ENCODE data around the gene PIM1. TPM values are rescaled to one million over a fixed set of nuclear protein-coding genes. Genes with fewer than 3 reads are reported as not detected.

The PIM1 gene
- total RNA-seq, 1 experiment from 2014 or later: 8.9 TPM

DNA sequence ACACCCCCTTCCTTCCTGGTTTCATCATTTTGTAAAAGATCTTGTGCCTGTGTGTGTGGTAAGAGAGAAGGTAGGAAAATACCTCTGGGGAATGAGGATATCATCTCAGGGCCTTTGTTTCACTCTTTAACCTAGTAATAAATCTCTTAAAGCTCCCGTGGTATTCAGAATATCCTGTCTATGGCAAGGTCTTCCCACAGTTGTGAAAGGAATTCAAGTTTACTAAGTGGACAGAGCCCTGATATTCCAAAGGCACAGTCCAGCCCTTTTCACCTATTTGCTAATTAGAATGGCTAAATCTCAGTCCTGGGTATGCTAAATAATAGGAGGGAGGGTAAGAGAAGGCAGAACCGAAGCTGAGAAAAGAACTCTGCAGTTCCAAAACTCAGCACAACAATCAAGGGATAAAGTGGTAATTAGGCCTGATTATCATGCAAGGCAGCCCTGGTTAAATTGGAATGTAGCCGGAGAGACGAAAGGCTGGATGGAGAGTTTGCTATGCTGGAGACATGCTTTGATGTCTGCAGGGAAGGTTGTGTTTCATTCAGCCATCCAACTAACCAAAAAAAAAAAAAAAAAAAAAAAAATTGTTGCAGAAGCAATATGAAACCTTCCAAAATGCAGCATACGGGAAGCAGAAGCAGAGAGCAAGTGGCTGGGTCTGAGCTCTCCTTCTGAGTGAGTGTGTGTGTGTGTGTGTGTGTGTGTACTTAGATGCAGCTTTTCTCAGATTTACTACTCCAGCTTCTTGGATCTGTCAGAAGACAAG, 28.5 kb upstream of the PIM1 start:
- Histone ChIP-seq H3K36me3 (ENCODE audit: insufficient read depth, low read length, poor library complexity, severe bottlenecking) (no peaks in the 10 kb centered on the region), H3K9me3 (ENCODE audit: low read depth, low read length, poor library complexity, severe bottlenecking) (no peaks in the 10 kb centered on the region), H3K27ac (ENCODE audit: low read depth, low read length, poor library complexity, severe bottlenecking) (peak overlapping the region; percentile 63), H3K4me1 (ENCODE audit: insufficient read depth, low read length, poor library complexity, severe bottlenecking) (peaks cover 39% of the 10 kb centered on the region), H3K4me3 (ENCODE audit: low read depth, low read length, poor library complexity, severe bottlenecking) (no peak overlapping the region), H3K27me3 (replicated peaks; ENCODE audit: insufficient read depth, low read depth, low read length, poor library complexity) (no peaks in the 10 kb centered on the region)
- no TSS peak for BruUV-seq (replicated peaks)
- DNase-seq (ENCODE audit: low spot score): peak; percentile 33
- POLR2A ChIA-PET (ENCODE audit: low non-redundant PET): interaction anchor here (0.7 kb wide), 1 partner anchor 15 kb away, joined by 21 read pairs; no protein-coding TSS in a partner anchor
- TF ChIP-seq EZH2 (IDR thresholded peaks at IDR 0.05; ENCODE audit: borderline replicate concordance, low read depth, low read length, poor library complexity, severe bottlenecking): no peak
- TF ChIP-seq, protein P1, sequence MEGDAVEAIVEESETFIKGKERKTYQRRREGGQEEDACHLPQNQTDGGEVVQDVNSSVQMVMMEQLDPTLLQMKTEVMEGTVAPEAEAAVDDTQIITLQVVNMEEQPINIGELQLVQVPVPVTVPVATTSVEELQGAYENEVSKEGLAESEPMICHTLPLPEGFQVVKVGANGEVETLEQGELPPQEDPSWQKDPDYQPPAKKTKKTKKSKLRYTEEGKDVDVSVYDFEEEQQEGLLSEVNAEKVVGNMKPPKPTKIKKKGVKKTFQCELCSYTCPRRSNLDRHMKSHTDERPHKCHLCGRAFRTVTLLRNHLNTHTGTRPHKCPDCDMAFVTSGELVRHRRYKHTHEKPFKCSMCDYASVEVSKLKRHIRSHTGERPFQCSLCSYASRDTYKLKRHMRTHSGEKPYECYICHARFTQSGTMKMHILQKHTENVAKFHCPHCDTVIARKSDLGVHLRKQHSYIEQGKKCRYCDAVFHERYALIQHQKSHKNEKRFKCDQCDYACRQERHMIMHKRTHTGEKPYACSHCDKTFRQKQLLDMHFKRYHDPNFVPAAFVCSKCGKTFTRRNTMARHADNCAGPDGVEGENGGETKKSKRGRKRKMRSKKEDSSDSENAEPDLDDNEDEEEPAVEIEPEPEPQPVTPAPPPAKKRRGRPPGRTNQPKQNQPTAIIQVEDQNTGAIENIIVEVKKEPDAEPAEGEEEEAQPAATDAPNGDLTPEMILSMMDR (conservative IDR thresholded peaks at IDR 0.05; ENCODE audit: low read depth, low read length): no peak
- CTCF ChIA-PET: interaction anchor here (0.5 kb wide), 1 partner anchor 424 kb away, joined by 3 read pairs; no protein-coding TSS in a partner anchor
- intact Hi-C loops (cut with micrococcal nuclease; ENCODE audit: unreplicated experiment): no loop called here

- Histone ChIP-seq H3K9me3 (ENCODE audit: low read depth, low read length, poor library complexity, severe bottlenecking) (no peaks in the 10 kb centered on the region), H3K27ac (ENCODE audit: low read depth, low read length, poor library complexity, severe bottlenecking) (peak overlapping the region; percentile 63), H3K27me3 (replicated peaks; ENCODE audit: insufficient read depth, low read depth, low read length, poor library complexity) (no peaks in the 10 kb centered on the region), H3K4me3 (ENCODE audit: low read depth, low read length, poor library complexity, severe bottlenecking) (no peak overlapping the region), H3K4me1 (ENCODE audit: insufficient read depth, low read length, poor library complexity, severe bottlenecking) (peaks cover 34% of the 10 kb centered on the region), H3K36me3 (ENCODE audit: insufficient read depth, low read length, poor library complexity, severe bottlenecking) (no peaks in the 10 kb centered on the region)
- CTCF ChIA-PET: no interaction called here
- POLR2A ChIA-PET (ENCODE audit: low non-redundant PET): no interaction called here
- no peak for DNase-seq (ENCODE audit: low spot score)
- TF ChIP-seq, protein P1 (conservative IDR thresholded peaks at IDR 0.05; ENCODE audit: low read depth, low read length): no peak
- BruUV-seq (replicated peaks): no TSS peak
- intact Hi-C loops (cut with micrococcal nuclease; ENCODE audit: unreplicated experiment): no loop called here
These were observed 27.8 kb upstream of the PIM1 start for GRCh38 chr6:37142050-37142614.

GRCh38 chr6:37143585-37143984, 26.4 kb upstream of the PIM1 start:
- Histone ChIP-seq H3K4me1 (ENCODE audit: insufficient read depth, low read length, poor library complexity, severe bottlenecking) (peaks cover 21% of the 10 kb centered on the region), H3K4me3 (ENCODE audit: low read depth, low read length, poor library complexity, severe bottlenecking) (no peak overlapping the region), H3K9me3 (ENCODE audit: low read depth, low read length, poor library complexity, severe bottlenecking) (no peaks in the 10 kb centered on the region), H3K27me3 (replicated peaks; ENCODE audit: insufficient read depth, low read depth, low read length, poor library complexity) (no peaks in the 10 kb centered on the region), H3K36me3 (ENCODE audit: insufficient read depth, low read length, poor library complexity, severe bottlenecking) (no peaks in the 10 kb centered on the region), H3K27ac (ENCODE audit: low read depth, low read length, poor library complexity, severe bottlenecking) (no peak overlapping the region)
- BruUV-seq (replicated peaks): no TSS peak
- CTCF ChIA-PET: no interaction called here
- DNase-seq (ENCODE audit: low spot score): no peak
- TF ChIP-seq, protein P1 (conservative IDR thresholded peaks at IDR 0.05; ENCODE audit: low read depth, low read length): no peak
- TF ChIP-seq EZH2 (IDR thresholded peaks at IDR 0.05; ENCODE audit: borderline replicate concordance, low read depth, low read length, poor library complexity, severe bottlenecking): no peak
- intact Hi-C loops (cut with micrococcal nuclease; ENCODE audit: unreplicated experiment): no loop called here
- POLR2A ChIA-PET (ENCODE audit: low non-redundant PET): no interaction called here

All from A673 (cell line).